Astrocyte (in vitro differentiated cells and primary cell): ENCODE results near the gene PTCH1. TPM values are rescaled to one million over a fixed set of nuclear protein-coding genes. Genes with fewer than 3 reads are reported as not detected.

Experiments used
- DNase-seq: peaks from one replicate; pipeline ENCODE4 v3.0.0-alpha.2; 2010; ENCODE audit warnings: low read depth
- FAIRE-seq: peaks from 2 replicates; lab custom pipeline; 2011; peaks lifted over from hg19 to GRCh38; lab: Jason Lieb, UNC
- H2AFZ ChIP-seq: 2 replicates; pipeline ENCODE4 v1.6.0; 2012; ENCODE audit warnings: low read depth, low read length, inconsistent platforms
- H3K27ac ChIP-seq: 2 replicates; pipeline ENCODE4 v1.5.1; 2011; ENCODE audit warnings: low read depth, low read length, inconsistent platforms
- H3K27me3 ChIP-seq: 2 replicates; pipeline ENCODE4 v1.6.0; 2011; ENCODE audit warnings: low read length, inconsistent platforms; ENCODE audit not compliant: insufficient read depth
- H3K36me3 ChIP-seq: 2 replicates; pipeline ENCODE4 v1.5.1; 2011; ENCODE audit warnings: low read length, inconsistent platforms; ENCODE audit not compliant: insufficient read depth
- H3K4me1 ChIP-seq: 2 replicates; pipeline ENCODE4 v1.5.1; 2011; ENCODE audit warnings: low read length, inconsistent platforms; ENCODE audit not compliant: insufficient read depth
- H3K4me2 ChIP-seq: 2 replicates; pipeline ENCODE4 v1.6.0; 2012; ENCODE audit warnings: low read length, inconsistent platforms
- H3K4me3 ChIP-seq: 2 replicates; pipeline ENCODE4 v1.5.1; 2011; ENCODE audit warnings: low read depth, mild to moderate bottlenecking, low read length, inconsistent platforms; ENCODE audit not compliant: insufficient read depth
- H3K79me2 ChIP-seq: 2 replicates; pipeline ENCODE4 v1.6.0; 2012; ENCODE audit warnings: mild to moderate bottlenecking, low read length, inconsistent platforms; ENCODE audit not compliant: insufficient read depth
- H3K9ac ChIP-seq: 2 replicates; pipeline ENCODE4 v1.6.0; 2012; ENCODE audit warnings: mild to moderate bottlenecking, low read length, inconsistent platforms
- H3K9me3 ChIP-seq: 2 replicates; pipeline ENCODE4 v1.5.1; 2012; ENCODE audit warnings: low read depth, mild to moderate bottlenecking, low read length, inconsistent platforms; ENCODE audit not compliant: insufficient read depth
- H4K20me1 ChIP-seq: 2 replicates; pipeline ENCODE4 v1.6.0; 2012; ENCODE audit warnings: low read length, inconsistent platforms; ENCODE audit not compliant: insufficient read depth
- H3K27ac Mint-ChIP-seq: one replicate; pipeline ENCODE4 v1.8.0; 2021; ENCODE audit warnings: mild to moderate bottlenecking, mixed read lengths; ENCODE audit not compliant: unreplicated experiment
- H3K27me3 Mint-ChIP-seq: one replicate; pipeline ENCODE4 v1.8.0; 2021; ENCODE audit warnings: low read depth, mixed read lengths; ENCODE audit not compliant: unreplicated experiment
- H3K36me3 Mint-ChIP-seq: one replicate; pipeline ENCODE4 v1.8.0; 2021; ENCODE audit warnings: low read depth, mixed read lengths; ENCODE audit not compliant: unreplicated experiment
- H3K4me1 Mint-ChIP-seq: one replicate; pipeline ENCODE4 v1.8.0; 2021; ENCODE audit warnings: low read depth, mixed read lengths; ENCODE audit not compliant: unreplicated experiment
- H3K4me3 Mint-ChIP-seq: one replicate; pipeline ENCODE4 v1.8.0; 2021; ENCODE audit warnings: mild to moderate bottlenecking, moderate library complexity, mixed read lengths; ENCODE audit not compliant: unreplicated experiment
- H3K9me3 Mint-ChIP-seq: one replicate; pipeline ENCODE4 v1.8.0; 2021; ENCODE audit warnings: mild to moderate bottlenecking, mixed read lengths; ENCODE audit not compliant: unreplicated experiment
- CTCF ChIP-seq: IDR thresholded peaks from 2 replicates; pipeline ENCODE4 v1.5.1; 2011; ENCODE audit warnings: low read depth, mild to moderate bottlenecking, inconsistent platforms, low read length, moderate library complexity; ENCODE audit not compliant: insufficient read depth
- EZH2 ChIP-seq: IDR thresholded peaks from 2 replicates; pipeline ENCODE4 v1.6.1; 2012; ENCODE audit warnings: mild to moderate bottlenecking, low read length, inconsistent platforms; ENCODE audit not compliant: insufficient read depth
- total RNA-seq: library from RNA; stranded (reverse); gene quantifications from 2 replicates; pipeline ENCODE4 v1.2.1, GENCODE V29; 2021

Gene PTCH1
- total RNA-seq, 1 donor from 2014 or later: 21.3 TPM

GRCh38 chr9:95440447-95440846, 76.3 kb downstream of the PTCH1 start:
- H3K9me3 Mint-ChIP-seq: no peaks in the 10 kb centered on the region
- TF ChIP-seq CTCF (no peak), EZH2 (no peak)

GRCh38 chr9:95438561-95439357, 78.0 kb downstream of the PTCH1 start:
- no peaks in the 10 kb centered on the region for H3K79me2 ChIP-seq
- TF ChIP-seq EZH2 (no peak), CTCF (no peak)
- Mint-ChIP-seq H3K27ac (no peak overlapping the region), H3K36me3 (peaks cover 3% of the 10 kb centered on the region), H3K4me3 (no peak overlapping the region), H3K4me1 (peaks cover 2% of the 10 kb centered on the region), H3K27me3 (no peaks in the 10 kb centered on the region), H3K9me3 (peaks cover 8% of the 10 kb centered on the region)
- H3K9me3 ChIP-seq: no peaks in the 10 kb centered on the region
- FAIRE-seq: no peak
- H4K20me1 ChIP-seq: no peaks in the 10 kb centered on the region
- no peak for DNase-seq
- H3K4me2 ChIP-seq: no peak overlapping the region
- no peak overlapping the region for H3K27ac ChIP-seq
- no peak overlapping the region for H3K4me3 ChIP-seq
- no peak overlapping the region for H3K9ac ChIP-seq
- H3K27me3 ChIP-seq: no peaks in the 10 kb centered on the region
- H3K36me3 ChIP-seq: no peaks in the 10 kb centered on the region
- no peak overlapping the region for H2AFZ ChIP-seq
- no peaks in the 10 kb centered on the region for H3K4me1 ChIP-seq

More at GRCh38 chr9:95440447-95440846, 76.3 kb downstream of the PTCH1 start:
- no peak overlapping the region for H2AFZ ChIP-seq
- FAIRE-seq (no peak), DNase-seq (no peak)
- H3K9me3 ChIP-seq: no peaks in the 10 kb centered on the region
- no peaks in the 10 kb centered on the region for H3K4me1 ChIP-seq
- H3K4me2 ChIP-seq: no peak overlapping the region
- no peak overlapping the region for H3K9ac ChIP-seq
- H4K20me1 ChIP-seq: no peaks in the 10 kb centered on the region
- Mint-ChIP-seq H3K4me3 (no peak overlapping the region), H3K27ac (no peak overlapping the region), H3K4me1 (no peaks in the 10 kb centered on the region), H3K27me3 (no peaks in the 10 kb centered on the region), H3K36me3 (peaks cover 5% of the 10 kb centered on the region)
- H3K79me2 ChIP-seq: no peaks in the 10 kb centered on the region
- no peak overlapping the region for H3K27ac ChIP-seq
- no peak overlapping the region for H3K4me3 ChIP-seq
- H3K27me3 ChIP-seq: no peaks in the 10 kb centered on the region
- H3K36me3 ChIP-seq: peaks cover 7% of the 10 kb centered on the region

- Histone ChIP-seq H3K27me3 (no peaks in the 10 kb centered on the region), H3K4me2 (no peak overlapping the region), H3K36me3 (no peaks in the 10 kb centered on the region), H3K79me2 (no peaks in the 10 kb centered on the region), H3K9me3 (no peaks in the 10 kb centered on the region), H4K20me1 (no peaks in the 10 kb centered on the region), H2AFZ (no peak overlapping the region), H3K4me1 (no peaks in the 10 kb centered on the region), H3K9ac (no peak overlapping the region), H3K27ac (no peak overlapping the region), H3K4me3 (no peak overlapping the region)
- H3K36me3 Mint-ChIP-seq: peaks cover 2% of the 10 kb centered on the region
- no peaks in the 10 kb centered on the region for H3K27me3 Mint-ChIP-seq
- FAIRE-seq (no peak), DNase-seq (no peak)
- no peak overlapping the region for H3K27ac Mint-ChIP-seq
- no peak overlapping the region for H3K4me3 Mint-ChIP-seq
- TF ChIP-seq EZH2: no peak
- no peak for TF ChIP-seq CTCF
- peaks cover 2% of the 10 kb centered on the region for H3K4me1 Mint-ChIP-seq
- H3K9me3 Mint-ChIP-seq: peaks cover 8% of the 10 kb centered on the region
These were observed 79.2 kb downstream of the PTCH1 start for GRCh38 chr9:95437559-95437958.
